SK-N-MC (cell line): ENCODE measurements around the gene LRRC3B.

Experiments used
- DNase-seq: peaks from one replicate; pipeline ENCODE4 v3.0.0-alpha.2; 2011; ENCODE audit warnings: low read depth, low spot score
- H3K27ac ChIP-seq: fragments of 200-600 bp; sonication (generic); 2 replicates; pipeline ENCODE4 v1.5.1; 2016; ENCODE audit warnings: mixed run types
- H3K36me3 ChIP-seq: fragments of 200-600 bp; sonication (generic); 2 replicates; pipeline ENCODE4 v1.6.1; 2017; ENCODE audit warnings: antibody characterized with exemption, low read length, mixed read lengths; ENCODE audit not compliant: insufficient read depth
- H3K4me3 ChIP-seq: fragments of 200-600 bp; sonication (generic); 2 replicates; pipeline ENCODE4 v1.5.1; 2016
- H3K9ac ChIP-seq: fragments of 200-600 bp; sonication (generic); 2 replicates; pipeline ENCODE4 v1.8.0; 2017; ENCODE audit warnings: mixed run types, mixed read lengths; ENCODE audit not compliant: insufficient read length
- H3K9me3 ChIP-seq: fragments of 200-600 bp; sonication (generic); 2 replicates; pipeline ENCODE4 v1.6.1; 2017; ENCODE audit warnings: low read depth, mild to moderate bottlenecking, antibody characterized with exemption, low read length, moderate library complexity, mixed read lengths
- EZH2 ChIP-seq: fragments of 200-600 bp; sonication (generic); IDR thresholded peaks from one replicate; pipeline ENCODE4 v1.6.1; 2017; ENCODE audit warnings: antibody characterized with exemption
- FOXP2 ChIP-seq: optimal IDR thresholded peaks from 2 replicates; pipeline ENCODE3; 2011; ENCODE audit warnings: mild to moderate bottlenecking, moderate library complexity; ENCODE audit not compliant: insufficient read depth; ENCODE audit errors: extremely low read length, control extremely low read depth
- POLR2AphosphoS5 ChIP-seq: IDR thresholded peaks from 2 replicates; pipeline ENCODE4 v1.6.1; 2012; ENCODE audit warnings: mild to moderate bottlenecking, low read depth, low read length, borderline replicate concordance

Gene LRRC3B

DNA sequence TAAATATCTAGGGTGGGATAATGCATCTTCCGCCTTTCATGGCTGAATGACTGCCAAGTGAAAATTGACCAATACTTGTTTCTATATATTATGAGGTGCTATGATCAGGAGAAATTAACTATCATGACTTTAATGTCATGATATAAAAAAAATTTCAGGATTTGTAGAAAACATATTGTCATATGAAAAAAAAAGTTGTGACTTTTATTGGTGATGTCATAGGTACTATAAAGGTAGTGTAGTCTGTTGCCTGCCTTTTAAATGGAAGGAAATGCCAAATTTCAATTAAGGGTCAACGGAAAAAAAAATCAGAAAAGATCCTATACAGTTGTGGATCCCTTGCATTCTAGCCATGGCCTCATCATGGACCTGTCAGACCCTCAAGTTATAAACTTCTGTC is 15.5 kb downstream of the LRRC3B start:
- TF ChIP-seq POLR2AphosphoS5 (no peak), FOXP2 (no peak), EZH2 (no peak)
- no peak overlapping the region for H3K9ac ChIP-seq

DNA sequence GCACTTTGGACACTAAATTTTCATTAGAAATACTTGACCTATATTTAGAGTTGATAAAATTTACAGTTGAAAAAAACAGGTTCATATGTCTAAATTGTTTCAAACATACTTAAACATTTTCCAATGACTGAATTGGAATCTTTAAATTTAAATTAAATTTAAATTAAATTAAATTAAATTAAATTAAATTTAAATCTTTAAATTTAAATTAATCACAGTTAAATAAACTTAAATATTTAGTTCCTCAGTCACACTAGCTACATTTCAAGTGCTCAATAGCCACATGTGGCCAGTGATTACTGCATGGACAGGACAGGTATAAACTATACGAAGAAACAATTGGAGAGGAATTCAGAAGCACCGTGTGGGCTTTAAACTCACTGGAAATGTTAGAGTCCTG is 16.8 kb downstream of the LRRC3B start:
- Histone ChIP-seq H3K27ac (no peak overlapping the region), H3K9me3 (no peaks in the 10 kb centered on the region), H3K9ac (no peak overlapping the region), H3K36me3 (no peaks in the 10 kb centered on the region), H3K4me3 (no peak overlapping the region)
- DNase-seq: no peak
- no peak for TF ChIP-seq FOXP2
- TF ChIP-seq POLR2AphosphoS5: no peak
- no peak for TF ChIP-seq EZH2

More for the DNA sequence above, 15.5 kb downstream of the LRRC3B start:
- Histone ChIP-seq H3K9me3 (no peaks in the 10 kb centered on the region), H3K4me3 (no peak overlapping the region), H3K36me3 (no peaks in the 10 kb centered on the region), H3K27ac (no peak overlapping the region)
- DNase-seq: no peak

DNA sequence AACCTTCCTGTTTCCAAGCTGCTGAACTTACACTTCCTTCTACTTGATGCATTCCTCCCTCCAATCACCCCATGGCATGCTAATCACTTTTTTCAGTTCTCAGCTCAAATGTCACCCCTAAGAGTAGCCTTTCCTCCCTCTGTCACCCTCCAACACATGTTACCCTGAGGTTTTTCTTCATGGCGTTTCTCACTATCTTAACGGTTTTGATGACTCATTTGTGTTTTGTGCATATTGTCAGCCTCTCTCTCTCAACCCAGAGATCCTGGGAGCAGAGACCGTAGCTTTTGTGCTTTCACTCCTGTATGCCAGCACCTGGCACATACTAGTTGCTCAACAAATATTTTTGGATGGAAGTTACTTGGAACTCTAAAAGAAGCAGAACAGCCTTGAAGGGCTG is 24.5 kb downstream of the LRRC3B start:
- H3K9ac ChIP-seq: no peak overlapping the region
- no peak for DNase-seq
- no peaks in the 10 kb centered on the region for H3K9me3 ChIP-seq
- H3K4me3 ChIP-seq: no peak overlapping the region
- no peaks in the 10 kb centered on the region for H3K36me3 ChIP-seq
- H3K27ac ChIP-seq: no peak overlapping the region
- TF ChIP-seq FOXP2: no peak
- TF ChIP-seq POLR2AphosphoS5: no peak
- TF ChIP-seq EZH2: no peak

DNA sequence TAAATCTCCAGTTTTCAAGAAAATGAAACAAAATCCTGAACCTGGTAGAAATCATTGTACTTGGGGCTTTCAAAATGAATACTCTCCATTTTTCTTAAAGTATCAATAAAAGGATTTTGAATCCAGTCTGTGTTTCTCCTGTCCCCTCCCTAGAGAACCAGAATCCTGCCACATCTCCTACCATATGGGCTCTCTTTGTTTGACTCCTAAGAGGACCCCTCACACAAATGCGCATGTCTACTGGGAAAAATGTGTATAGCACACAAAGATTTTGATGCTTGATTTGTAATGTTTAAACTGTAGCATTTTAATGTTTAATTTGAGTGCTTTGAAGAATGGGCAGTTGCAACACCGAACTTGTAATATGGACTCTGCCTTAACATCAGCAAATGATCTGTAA is 25.9 kb downstream of the LRRC3B start:
- no peaks in the 10 kb centered on the region for H3K9me3 ChIP-seq
- no peaks in the 10 kb centered on the region for H3K36me3 ChIP-seq
- TF ChIP-seq POLR2AphosphoS5: no peak
- no peak for TF ChIP-seq EZH2
- TF ChIP-seq FOXP2: no peak
- no peak for DNase-seq
- no peak overlapping the region for H3K27ac ChIP-seq
- H3K9ac ChIP-seq: no peak overlapping the region
- no peak overlapping the region for H3K4me3 ChIP-seq

DNA sequence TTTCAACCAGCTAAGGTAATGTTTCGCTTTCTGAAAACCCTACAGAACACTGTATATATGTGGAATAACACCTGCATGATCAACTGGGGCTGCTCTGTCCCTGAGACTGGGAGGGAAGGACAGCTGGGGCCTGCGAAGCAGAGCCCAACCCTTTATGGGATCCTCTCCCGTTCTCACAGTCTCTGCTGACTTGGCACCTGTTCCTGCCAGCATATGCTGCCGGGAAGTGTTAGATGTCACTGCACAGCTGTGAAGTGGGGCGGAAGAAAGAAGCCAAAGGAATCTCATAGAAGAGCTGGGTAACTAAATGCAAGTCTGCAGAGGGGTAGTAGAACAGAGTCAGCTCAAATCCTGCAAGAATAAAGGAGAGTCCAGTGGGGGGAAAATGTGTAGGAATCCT is 29.6 kb downstream of the LRRC3B start:
- no peak for TF ChIP-seq POLR2AphosphoS5
- no peak for TF ChIP-seq FOXP2
- no peak for TF ChIP-seq EZH2
- H3K36me3 ChIP-seq: no peaks in the 10 kb centered on the region
- no peak overlapping the region for H3K4me3 ChIP-seq
- no peak overlapping the region for H3K27ac ChIP-seq
- no peak for DNase-seq
- no peak overlapping the region for H3K9ac ChIP-seq
- H3K9me3 ChIP-seq: no peaks in the 10 kb centered on the region

DNA sequence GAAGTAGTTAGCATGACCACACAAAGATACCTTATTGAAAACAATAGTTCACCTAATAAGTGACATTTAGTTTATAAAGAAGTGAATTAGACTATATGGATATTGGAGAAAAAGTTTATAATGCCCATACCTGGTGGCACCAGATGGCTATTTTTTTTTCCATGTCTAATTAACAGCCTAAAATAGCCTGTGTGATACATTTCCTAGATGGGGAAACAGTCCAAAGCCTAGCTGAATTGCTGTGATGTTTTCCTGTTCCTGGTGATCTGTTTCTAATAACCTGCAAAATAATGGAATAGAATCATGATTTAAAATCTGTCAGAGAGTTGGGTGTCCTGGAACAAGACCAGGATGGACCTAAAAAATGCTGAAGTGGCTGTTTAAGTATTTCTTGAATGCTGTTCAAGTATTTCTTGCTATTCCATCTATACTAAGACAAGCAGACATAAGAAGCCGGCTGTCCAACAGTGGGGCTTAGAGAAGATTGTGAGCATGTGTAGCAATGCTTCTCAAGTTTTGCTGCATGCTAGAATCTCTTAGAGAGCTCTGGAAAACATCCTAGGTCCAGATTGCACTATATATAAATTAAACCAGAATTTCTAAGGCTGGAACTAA is 31.3 kb downstream of the LRRC3B start:
- TF ChIP-seq EZH2: no peak
- TF ChIP-seq POLR2AphosphoS5: no peak
- no peak for TF ChIP-seq FOXP2
- H3K9ac ChIP-seq: no peak overlapping the region
- DNase-seq: no peak
- peak overlapping the region; percentile 19; the same call in 1 of the 2 replicates for H3K4me3 ChIP-seq
- H3K36me3 ChIP-seq: no peaks in the 10 kb centered on the region
- no peaks in the 10 kb centered on the region for H3K9me3 ChIP-seq
- peak overlapping the region; percentile 89 for H3K27ac ChIP-seq

DNA sequence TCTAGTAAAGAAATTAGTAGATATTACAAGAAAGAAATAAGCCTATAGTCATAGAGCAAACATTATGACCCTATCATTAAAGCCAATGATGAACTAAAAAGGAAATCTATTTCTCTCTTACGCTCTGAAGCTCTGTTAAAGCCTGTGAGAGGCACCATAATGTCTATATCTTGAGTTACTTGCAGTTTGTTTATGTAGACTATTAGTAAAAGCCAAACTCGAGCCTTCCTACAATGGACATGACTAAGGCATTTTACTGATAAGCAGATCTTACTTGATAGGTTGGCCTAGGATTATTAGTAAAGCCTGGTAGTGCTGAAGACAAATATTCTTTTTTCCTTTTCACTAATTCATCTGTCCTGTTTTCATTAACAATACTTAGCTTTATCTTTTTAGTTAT is 32.7 kb downstream of the LRRC3B start:
- no peaks in the 10 kb centered on the region for H3K9me3 ChIP-seq

DNA sequence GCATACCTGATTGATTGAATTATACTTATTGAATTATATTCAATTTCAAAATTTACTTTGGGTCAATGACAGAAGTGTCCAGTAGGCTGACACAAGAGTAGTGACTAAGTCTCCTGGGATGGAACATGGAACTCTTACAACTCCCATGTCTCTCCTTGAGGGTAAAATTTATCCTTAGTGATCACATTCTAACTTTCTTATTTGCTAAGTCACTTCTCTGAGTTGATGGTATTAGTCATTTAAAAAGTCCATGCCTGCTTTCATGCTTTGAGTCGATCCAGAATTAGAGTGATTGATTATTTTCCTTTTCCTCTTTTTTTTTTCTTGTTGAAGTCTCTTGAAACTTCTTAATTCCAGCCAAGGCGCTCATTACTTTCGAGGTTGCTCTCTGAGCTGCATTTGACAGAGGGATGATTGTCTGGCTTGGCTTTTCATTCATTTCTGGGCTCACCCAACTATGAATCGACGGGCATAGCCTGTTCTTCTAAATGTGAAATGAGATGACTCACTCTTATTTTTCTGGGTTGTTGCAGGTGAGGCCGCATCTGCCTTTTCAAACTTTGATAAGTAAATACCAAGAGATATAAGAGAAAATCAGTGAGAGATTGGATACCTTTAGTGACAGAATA is 34.9 kb downstream of the LRRC3B start:
- Histone ChIP-seq H3K27ac (no peak overlapping the region), H3K36me3 (no peaks in the 10 kb centered on the region), H3K4me3 (no peak overlapping the region), H3K9ac (no peak overlapping the region), H3K9me3 (no peaks in the 10 kb centered on the region)
- TF ChIP-seq FOXP2 (no peak), EZH2 (no peak), POLR2AphosphoS5 (no peak)
- no peak for DNase-seq

More for the DNA sequence above, 32.7 kb downstream of the LRRC3B start:
- Histone ChIP-seq H3K27ac (peak overlapping the region; percentile 89), H3K4me3 (no peak overlapping the region), H3K9ac (no peak overlapping the region), H3K36me3 (no peaks in the 10 kb centered on the region)
- TF ChIP-seq EZH2 (no peak), POLR2AphosphoS5 (no peak), FOXP2 (no peak)
- no peak for DNase-seq

DNA sequence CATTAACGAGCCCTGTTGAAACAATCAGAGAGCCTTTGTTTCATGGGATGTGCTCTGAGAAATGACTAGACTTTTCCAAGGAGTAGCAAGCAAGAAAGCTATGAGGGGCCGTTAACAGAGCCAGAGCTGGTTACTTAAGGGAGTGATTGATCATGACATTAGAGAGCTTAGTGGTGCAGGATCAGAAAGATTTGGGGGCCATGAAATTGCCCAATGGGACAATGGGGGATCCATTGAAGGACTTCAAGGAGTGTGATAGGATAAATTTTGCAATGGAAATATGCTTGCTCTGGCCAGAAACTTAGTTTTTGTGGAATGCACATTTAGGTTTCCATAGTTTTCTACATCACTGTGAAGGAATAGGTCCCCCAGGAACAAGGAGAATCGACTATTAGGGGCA is 45.6 kb downstream of the LRRC3B start:
- TF ChIP-seq POLR2AphosphoS5 (no peak), FOXP2 (no peak), EZH2 (no peak)
- no peaks in the 10 kb centered on the region for H3K9me3 ChIP-seq
- H3K27ac ChIP-seq: no peak overlapping the region
- DNase-seq: no peak
- H3K4me3 ChIP-seq: no peak overlapping the region
- no peak overlapping the region for H3K9ac ChIP-seq
- H3K36me3 ChIP-seq: no peaks in the 10 kb centered on the region
